HG02798 (cell line): ENCODE measurements around the gene NSG2.

ENCODE experiments used
- ATAC-seq: cut with Tn5 transposase; IDR thresholded peaks from one replicate; pipeline ENCODE4 v1.9.1; 2021; ENCODE audit warnings: mild to moderate bottlenecking; ENCODE audit not compliant: unreplicated experiment, poor library complexity

NSG2 gene

GRCh38 chr5:174058433-174059122, 13.1 kb downstream of the NSG2 start:
- ATAC-seq: no peak

GRCh38 chr5:174059247-174059646, 13.7 kb downstream of the NSG2 start:
- no peak for ATAC-seq

GRCh38 chr5:174063082-174063756, 17.7 kb downstream of the NSG2 start:
- no peak for ATAC-seq

GRCh38 chr5:174064171-174064570, 18.7 kb downstream of the NSG2 start:
- ATAC-seq: no peak

GRCh38 chr5:174065528-174066197, 20.2 kb downstream of the NSG2 start:
- ATAC-seq: no peak

GRCh38 chr5:174067499-174067898, 22.0 kb downstream of the NSG2 start:
- no peak for ATAC-seq

GRCh38 chr5:174071484-174071883, 26.0 kb downstream of the NSG2 start:
- no peak for ATAC-seq

GRCh38 chr5:174073122-174073660, 27.7 kb downstream of the NSG2 start:
- ATAC-seq: no peak

GRCh38 chr5:174074369-174074768, 28.9 kb downstream of the NSG2 start:
- no peak for ATAC-seq

GRCh38 chr5:174078416-174078815, 32.9 kb downstream of the NSG2 start:
- no peak for ATAC-seq

GRCh38 chr5:174082286-174082685, 36.8 kb downstream of the NSG2 start:
- no peak for ATAC-seq

GRCh38 chr5:174083056-174083827, 37.7 kb downstream of the NSG2 start:
- no peak for ATAC-seq

GRCh38 chr5:174084691-174085154, 39.2 kb downstream of the NSG2 start:
- ATAC-seq: no peak

- no peak for ATAC-seq
Observed at GRCh38 chr5:174086751-174087150, 41.2 kb downstream of the NSG2 start.

- ATAC-seq: no peak
Observed at GRCh38 chr5:174087783-174088182, 42.3 kb downstream of the NSG2 start.

- ATAC-seq: no peak
Observed at GRCh38 chr5:174090129-174090528, 44.6 kb downstream of the NSG2 start.

GRCh38 chr5:174093123-174093522, 47.6 kb downstream of the NSG2 start:
- no peak for ATAC-seq

GRCh38 chr5:174094857-174095606, 49.5 kb downstream of the NSG2 start:
- peak; percentile 33 for ATAC-seq

GRCh38 chr5:174096619-174097018, 51.1 kb downstream of the NSG2 start:
- no peak for ATAC-seq
